Spleen (tissue), 11 donors: Measurements from ENCODE around the gene MYOZ2. TPM values are rescaled to one million over a fixed set of nuclear protein-coding genes. Genes with fewer than 3 reads are reported as not detected.
A peak's percentile ranks its signal among the peaks of the same experiment; 100 is the strongest.

ENCODE experiments used
- DNase-seq: peaks from one replicate; pipeline ENCODE4 v3.0.0-alpha.2; 2020
- H3K27ac ChIP-seq, 8 donors: fragments of 200-600 bp; sonication (generic) in 7 of 8; 1 replicate in 4 of 8; 2 replicates in 4 of 8; pipeline versions ENCODE4 v1.5.0 to v1.8.0; 2016 to 2021; ENCODE audit warnings: inconsistent platforms in 4 of 8, mild to moderate bottlenecking in 4 of 8, moderate library complexity in 1 of 8
- H3K27me3 ChIP-seq, 7 donors: fragments of 200-600 bp; sonication (generic) in 6 of 7; replicated peaks in 1 of 7; 1 replicate in 4 of 7; 2 replicates in 3 of 7; pipeline versions ENCODE4 v1.5.0 to v1.8.0; 2016 to 2021; ENCODE audit warnings: inconsistent platforms in 3 of 7, mild to moderate bottlenecking in 1 of 7
- H3K36me3 ChIP-seq, 6 donors: fragments of 200-600 bp; sonication (generic) in 5 of 6; 1 replicate in 4 of 6; 2 replicates in 2 of 6; pipeline versions ENCODE4 v1.5.0 to v1.8.0; 2016 to 2021; ENCODE audit warnings: inconsistent platforms in 2 of 6
- H3K4me1 ChIP-seq, 6 donors: fragments of 200-600 bp; sonication (generic) in 5 of 6; 1 replicate in 3 of 6; 2 replicates in 3 of 6; pipeline versions ENCODE4 v1.5.0 to v1.8.0; 2016 to 2021; ENCODE audit warnings: inconsistent platforms in 3 of 6
- H3K4me3 ChIP-seq, 8 donors: fragments of 200-600 bp; sonication (generic) in 7 of 8; 1 replicate in 4 of 8; 2 replicates in 4 of 8; pipeline versions ENCODE4 v1.5.0 to v1.8.0; 2016 to 2021; ENCODE audit warnings: inconsistent platforms in 4 of 8, mild to moderate bottlenecking in 4 of 8, moderate library complexity in 2 of 8
- H3K9me3 ChIP-seq, 8 donors: fragments of 200-600 bp; sonication (generic) in 7 of 8; 1 replicate in 4 of 8; 2 replicates in 4 of 8; pipeline versions ENCODE4 v1.5.0 to v1.8.0; 2016 to 2021; ENCODE audit warnings: inconsistent platforms in 4 of 8
- CTCF ChIP-seq, 11 experiments: fragments of 200-600 bp in 7 of 11; fragments of 450-650 bp in 4 of 11; sonication (generic) in 4 of 11; IDR thresholded peaks in 8 of 11; conservative IDR thresholded peaks in 3 of 11; 1 replicate in 7 of 11; 2 replicates in 4 of 11; pipeline versions ENCODE4 v1.4.0 to v1.8.0; 2016 to 2021; ENCODE audit warnings: antibody characterized with exemption in 11 of 11, inconsistent platforms in 4 of 11, mild to moderate bottlenecking in 1 of 11
- POLR2A ChIP-seq, 3 donors: fragments of 450-650 bp; IDR thresholded peaks; one replicate each; pipeline ENCODE4 v1.5.1; 2017; ENCODE audit warnings: antibody characterized with exemption in 3 of 3, mild to moderate bottlenecking in 1 of 3
- POLR2AphosphoS5 ChIP-seq, 3 donors: sonication (generic); formaldehyde crosslinking; IDR thresholded peaks; one replicate each; pipeline ENCODE4 v1.5.1; 2017; ENCODE audit warnings: antibody characterized with exemption in 3 of 3
- WGBS, 5 donors: extraction: QIAGEN DNeasy Blood & Tissue Kit in 3 of 5; methylation state at CpG; one replicate each; pipeline versions ENCODE4 v1.1.5 to v1.1.7; 2013 to 2018; 5-methylcytosine and 5-hydroxymethylcytosine counted together
- intact Hi-C: fragments of 100-400 bp; cut with DNase I; formaldehyde crosslinking; loops from one replicate; pipeline ENCODE4 v1.15.0; 2023; ENCODE audit warnings: low total_unique reads
- polyA plus RNA-seq, 3 donors: library from polyadenylated mRNA; stranded (reverse); fragments of 200-250 nt; gene quantifications; one replicate each; pipeline ENCODE4 v1.2.1, GENCODE V29; 2013
- total RNA-seq, 7 donors: library from RNA; depleted of rRNA in 3 of 7; stranded (reverse); fragments of >200 nt in 3 of 7; fragmentation: NEBNext Ultra II Directional in 4 of 7; extraction: Animal tissue kit (Norgen Biotek cat#: 25700) in 4 of 7; gene quantifications; one replicate each; pipeline versions ENCODE4 v1.1.0 to v1.2.1, GENCODE V29; 2016 to 2021
- donor health status: healthy with polysubstance abuse.
- donor health status: DM: no; HTN: no; CAD: no; lungs with moderate emphysema.
- donor health status: DM: no; HTN: no; CAD: no.
- donor health status: Bipolar disorder and iron deficiency.
- donor health status: healthy.
- donor health status: DM: no; HTN: no; CAD: no.
- donor health status: DM: yes; HTN: yes; CAD: no.

The MYOZ2 gene
- total and polyA plus RNA-seq, 10 donors = 0.26 to 0.54 (median 0.41) TPM; not detected in 1

GRCh38 chr4:119233191-119233590 is 97.6 kb downstream of the MYOZ2 start:
- no peaks in the 10 kb centered on the region for H3K27me3 ChIP-seq
- H3K4me1 ChIP-seq = peaks cover 6 to 14% (median 12%) of the 10 kb centered on the region in 6 donors
- peaks cover 0 to 26% (median 0%) of the 10 kb centered on the region in 6 donors for H3K36me3 ChIP-seq
- no peak for TF ChIP-seq CTCF (IDR thresholded peaks at IDR 0.05 in 8 of 11, conservative IDR thresholded peaks at IDR 0.05 in 3 of 11)
- no peak for TF ChIP-seq POLR2AphosphoS5 (IDR thresholded peaks at IDR 0.05)
- no peak for TF ChIP-seq POLR2A (IDR thresholded peaks at IDR 0.05)
- intact Hi-C loops = no loop called here
- H3K9me3 ChIP-seq = no peaks in the 10 kb centered on the region
- no peak for DNase-seq
- no peak overlapping the region for H3K27ac ChIP-seq
- H3K4me3 ChIP-seq = no peak overlapping the region

GRCh38 chr4:119233750-119234149 is 98.1 kb downstream of the MYOZ2 start:
- WGBS, 5 donors = 10 to 21% (median 17%) methylated on average over 3 of the region's 3 CpGs
- no peak for TF ChIP-seq POLR2AphosphoS5 (IDR thresholded peaks at IDR 0.05)
- TF ChIP-seq CTCF (IDR thresholded peaks at IDR 0.05 in 8 of 11, conservative IDR thresholded peaks at IDR 0.05 in 3 of 11) = no peak
- no peak for TF ChIP-seq POLR2A (IDR thresholded peaks at IDR 0.05)
- Histone ChIP-seq H3K9me3 (no peaks in the 10 kb centered on the region), H3K4me3 (no peak overlapping the region), H3K4me1 (peaks cover 6 to 14% (median 12%) of the 10 kb centered on the region in 6 donors), H3K27ac (no peak overlapping the region), H3K36me3 (peaks cover 0 to 26% (median 0%) of the 10 kb centered on the region in 6 donors), H3K27me3 (no peaks in the 10 kb centered on the region)
- no peak for DNase-seq
- intact Hi-C loops = no loop called here

- Histone ChIP-seq H3K9me3 (no peaks in the 10 kb centered on the region), H3K27me3 (no peaks in the 10 kb centered on the region), H3K4me3 (no peak overlapping the region), H3K36me3 (peaks cover 0 to 29% (median 3%) of the 10 kb centered on the region in 6 donors), H3K27ac (no peak overlapping the region), H3K4me1 (peaks cover 6 to 14% (median 12%) of the 10 kb centered on the region in 6 donors)
- no peak for TF ChIP-seq POLR2A (IDR thresholded peaks at IDR 0.05)
- no peak for TF ChIP-seq CTCF (IDR thresholded peaks at IDR 0.05 in 8 of 11, conservative IDR thresholded peaks at IDR 0.05 in 3 of 11)
- TF ChIP-seq POLR2AphosphoS5 (IDR thresholded peaks at IDR 0.05) = no peak
- peak; percentile 54 for DNase-seq
- intact Hi-C loops = no loop called here
- WGBS, 5 donors = 93 to 97% (median 95%) methylated on average over 9 of the region's 9 CpGs
Observed at GRCh38 chr4:119237201-119237600, 101.6 kb downstream of the MYOZ2 start.

Other genes with a start within 250 kb of the MYOZ2 start
- 10 to 100 TPM; 24.7 to 72.1 (median 36.9) TPM for gene SYNPO2, start 247.0 kb upstream of the MYOZ2 start, total RNA-seq
- 1 to 10 TPM; 3.6 to 5.9 (median 4.2) TPM for gene SYNPO2, start 247.0 kb upstream of the MYOZ2 start, polyA plus RNA-seq
- gene USP53, start 76.9 kb downstream of the MYOZ2 start, total RNA-seq = 10 to 100 TPM in 6 of 7 donors, 1 to 10 TPM in 1; 8.1 to 42.6 (median 22.7) TPM
- 1 to 10 TPM; 4.0 to 7.4 (median 5.8) TPM for gene USP53, start 76.9 kb downstream of the MYOZ2 start, polyA plus RNA-seq
- gene FABP2, start 186.3 kb downstream of the MYOZ2 start, total RNA-seq = under 1 TPM in 1 of 7 donors, not detected in 6; 0.26 TPM
- under 1 TPM in 1 of 3 donors, not detected in 2; 0.16 TPM for gene FABP2, start 186.3 kb downstream of the MYOZ2 start, polyA plus RNA-seq